T-helper 17 cell (primary cell): ENCODE data around the gene PYROXD2. TPM values are rescaled to one million over a fixed set of nuclear protein-coding genes. Genes with fewer than 3 reads are reported as not detected.

Source experiments
- ATAC-seq: fragments of 150-1000 bp; cut with Tn5 transposase; 2 replicates; pipeline ENCODE4 v1.10.0; 2021; ENCODE audit warnings: mild to moderate bottlenecking, moderate library complexity
- DNase-seq, 3 donors: peaks; one replicate each; pipeline versions ENCODE4 v3.0.0 to v3.0.0-alpha.2; 2020 to 2021
- H3K9me3 ChIP-seq: one replicate; pipeline ENCODE4 v1.7.0; 2013; ENCODE audit warnings: low read length, mild to moderate bottlenecking; ENCODE audit not compliant: control insufficient read depth, poor library complexity, severe bottlenecking
- H3K27ac Mint-ChIP-seq: one replicate; pipeline ENCODE4 v1.8.0; 2022; ENCODE audit warnings: mild to moderate bottlenecking, moderate library complexity, mixed read lengths
- H3K27me3 Mint-ChIP-seq: one replicate; pipeline ENCODE4 v1.8.0; 2022; ENCODE audit warnings: mixed read lengths
- H3K36me3 Mint-ChIP-seq: one replicate; pipeline ENCODE4 v1.8.0; 2022; ENCODE audit warnings: low read depth, mixed read lengths
- H3K4me1 Mint-ChIP-seq: one replicate; pipeline ENCODE4 v1.8.0; 2022; ENCODE audit warnings: mild to moderate bottlenecking, mixed read lengths
- H3K4me3 Mint-ChIP-seq: one replicate; pipeline ENCODE4 v1.8.0; 2022; ENCODE audit warnings: mild to moderate bottlenecking, moderate library complexity, mixed read lengths
- total RNA-seq, 4 donors: library from RNA in 2 of 4; stranded (reverse) in 2 of 4; gene quantifications; one replicate each; pipeline ENCODE4 v1.2.3 and lab custom pipeline; 2022 to 2026

The PYROXD2 gene
- total RNA-seq: 10 to 100 TPM; 21.5 to 25.4 TPM
- total RNA-seq (lab: John Stamatoyannopoulos, UW): 5.6 to 6.3 reads per million in 2 donors

DNA sequence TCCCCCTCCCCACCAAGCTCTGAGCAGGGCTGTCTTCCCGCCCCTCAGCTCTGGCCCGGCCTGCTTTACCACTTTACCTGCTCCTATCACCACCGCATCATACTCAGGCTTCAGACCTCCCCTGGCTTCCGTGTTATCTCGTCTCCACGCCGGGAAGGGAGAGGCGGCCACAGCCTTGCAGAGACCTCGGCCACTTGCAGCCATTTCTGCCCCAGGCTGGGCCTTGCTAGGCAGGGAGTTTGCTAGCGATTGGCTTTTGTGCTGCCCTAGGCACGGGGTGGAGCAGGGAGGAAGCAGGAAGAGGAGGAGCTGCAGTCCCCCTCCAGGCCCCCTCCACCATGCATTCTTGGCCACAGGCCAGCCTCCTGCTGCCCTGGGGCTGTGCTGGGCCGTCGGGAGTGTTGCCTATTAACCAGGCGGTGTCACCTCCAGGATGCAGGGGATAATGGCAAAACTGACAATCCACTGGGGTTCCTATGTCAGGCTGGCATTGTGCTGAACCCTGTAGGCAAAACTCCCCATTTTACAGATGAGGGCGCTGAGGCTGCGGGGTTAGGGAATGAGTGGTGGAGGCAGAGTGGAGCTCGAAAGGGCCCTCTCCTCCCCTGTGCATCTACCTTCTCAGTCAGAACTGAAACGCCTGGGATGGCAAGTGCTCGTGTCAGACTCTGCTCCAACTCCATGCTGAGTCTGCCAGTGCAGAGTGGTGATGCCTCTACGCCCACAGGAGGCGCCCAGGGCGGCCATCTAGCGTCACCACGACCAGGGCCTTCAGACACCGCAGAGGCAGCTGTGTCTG is at the start of gene PYROXD2:
PYROXD2 (minus strand) TSS at position 251 of the 799 bp plus-strand sequence; CDS start at position 204, 47 bp downstream.
- no peaks in the 10 kb centered on the region for H3K9me3 ChIP-seq
- H3K27me3 Mint-ChIP-seq: no peaks in the 10 kb centered on the region
- peak in 2 of 3 donors; percentile 11 to 24 for DNase-seq
- H3K4me1 Mint-ChIP-seq: peaks cover 15% of the 10 kb centered on the region
- peaks cover 5% of the 10 kb centered on the region for H3K36me3 Mint-ChIP-seq
- H3K27ac Mint-ChIP-seq: peak within 1 kb of the TSS; percentile 86
- peak within 1 kb of the TSS; percentile 95 for H3K4me3 Mint-ChIP-seq
- peak; percentile 83 for ATAC-seq

- Mint-ChIP-seq H3K27me3 (peaks cover 36% of the 10 kb centered on the region), H3K36me3 (peaks cover 6% of the 10 kb centered on the region), H3K4me1 (peaks cover 13% of the 10 kb centered on the region), H3K4me3 (no peak overlapping the region), H3K27ac (no peak overlapping the region)
- no peak for DNase-seq
- H3K9me3 ChIP-seq: no peaks in the 10 kb centered on the region
- ATAC-seq: no peak
Measured at GRCh38 chr10:98463976-98464754, 49.2 kb upstream of the PYROXD2 start.

- H3K4me1 Mint-ChIP-seq: peaks cover 10% of the 10 kb centered on the region
- DNase-seq: no peak
- peaks cover 40% of the 10 kb centered on the region for H3K27me3 Mint-ChIP-seq
- no peak overlapping the region for H3K4me3 Mint-ChIP-seq
- no peak for ATAC-seq
- H3K9me3 ChIP-seq: no peaks in the 10 kb centered on the region
- peak overlapping the region; percentile 32 for H3K27ac Mint-ChIP-seq
- H3K36me3 Mint-ChIP-seq: peaks cover 9% of the 10 kb centered on the region
Measured at GRCh38 chr10:98463016-98463415, 48.0 kb upstream of the PYROXD2 start.

DNA sequence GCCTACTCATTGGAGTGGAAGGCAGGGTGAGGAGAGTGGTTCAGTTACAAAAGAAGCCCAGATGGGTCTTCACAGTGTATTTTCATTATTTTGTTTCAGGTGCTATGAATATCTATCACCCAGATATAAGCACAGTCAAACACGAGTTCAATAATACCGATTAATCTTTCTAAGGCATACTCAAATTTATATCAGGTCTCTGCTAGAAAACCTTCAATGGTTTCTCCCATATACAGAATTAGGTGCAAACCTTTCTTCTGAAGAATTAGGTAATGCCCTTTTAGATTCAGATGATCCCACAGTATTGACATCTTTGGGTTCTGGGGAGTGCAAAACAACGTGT is 46.5 kb upstream of the PYROXD2 start:
- no peak overlapping the region for H3K4me3 Mint-ChIP-seq
- H3K36me3 Mint-ChIP-seq: peaks cover 10% of the 10 kb centered on the region
- H3K27me3 Mint-ChIP-seq: peaks cover 54% of the 10 kb centered on the region
- ATAC-seq (no peak), DNase-seq (no peak)
- H3K4me1 Mint-ChIP-seq: peaks cover 4% of the 10 kb centered on the region
- H3K9me3 ChIP-seq: no peaks in the 10 kb centered on the region
- no peak overlapping the region for H3K27ac Mint-ChIP-seq

DNA sequence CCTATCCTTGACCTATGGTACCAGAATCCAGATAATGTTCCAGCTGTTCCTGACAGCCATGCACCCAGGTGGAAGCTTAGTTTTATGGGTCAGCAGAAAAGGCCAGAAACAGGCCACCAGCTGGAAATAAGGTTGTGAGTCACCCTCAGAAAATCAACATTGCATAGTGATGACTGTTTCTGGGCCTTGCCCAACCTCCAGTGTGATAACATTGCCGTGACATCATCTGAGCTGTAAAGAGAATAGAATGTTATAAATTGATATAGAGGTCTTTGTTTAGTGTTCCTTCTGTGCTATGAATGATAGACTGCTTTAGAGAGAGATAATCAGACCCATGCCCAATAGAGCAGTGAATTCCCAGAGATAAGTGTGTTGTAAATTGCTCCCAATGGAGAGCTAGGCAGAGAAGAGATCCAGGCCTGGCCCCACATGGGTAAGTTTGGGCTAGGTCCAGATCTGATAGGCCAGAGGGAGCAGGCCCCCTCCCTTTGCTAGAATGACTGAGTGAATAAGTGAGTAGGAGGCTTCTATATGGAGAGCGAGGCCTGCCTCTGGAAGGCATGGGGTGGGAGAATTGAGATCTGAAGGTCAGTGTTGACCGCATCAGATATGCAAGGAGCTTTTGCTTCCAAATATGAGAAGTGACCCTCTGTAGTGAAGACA is 46.0 kb upstream of the PYROXD2 start:
- ATAC-seq (no peak), DNase-seq (no peak)
- Mint-ChIP-seq H3K27ac (no peak overlapping the region), H3K4me3 (no peak overlapping the region), H3K4me1 (peaks cover 4% of the 10 kb centered on the region), H3K36me3 (peaks cover 10% of the 10 kb centered on the region), H3K27me3 (peaks cover 59% of the 10 kb centered on the region)
- no peaks in the 10 kb centered on the region for H3K9me3 ChIP-seq

DNA sequence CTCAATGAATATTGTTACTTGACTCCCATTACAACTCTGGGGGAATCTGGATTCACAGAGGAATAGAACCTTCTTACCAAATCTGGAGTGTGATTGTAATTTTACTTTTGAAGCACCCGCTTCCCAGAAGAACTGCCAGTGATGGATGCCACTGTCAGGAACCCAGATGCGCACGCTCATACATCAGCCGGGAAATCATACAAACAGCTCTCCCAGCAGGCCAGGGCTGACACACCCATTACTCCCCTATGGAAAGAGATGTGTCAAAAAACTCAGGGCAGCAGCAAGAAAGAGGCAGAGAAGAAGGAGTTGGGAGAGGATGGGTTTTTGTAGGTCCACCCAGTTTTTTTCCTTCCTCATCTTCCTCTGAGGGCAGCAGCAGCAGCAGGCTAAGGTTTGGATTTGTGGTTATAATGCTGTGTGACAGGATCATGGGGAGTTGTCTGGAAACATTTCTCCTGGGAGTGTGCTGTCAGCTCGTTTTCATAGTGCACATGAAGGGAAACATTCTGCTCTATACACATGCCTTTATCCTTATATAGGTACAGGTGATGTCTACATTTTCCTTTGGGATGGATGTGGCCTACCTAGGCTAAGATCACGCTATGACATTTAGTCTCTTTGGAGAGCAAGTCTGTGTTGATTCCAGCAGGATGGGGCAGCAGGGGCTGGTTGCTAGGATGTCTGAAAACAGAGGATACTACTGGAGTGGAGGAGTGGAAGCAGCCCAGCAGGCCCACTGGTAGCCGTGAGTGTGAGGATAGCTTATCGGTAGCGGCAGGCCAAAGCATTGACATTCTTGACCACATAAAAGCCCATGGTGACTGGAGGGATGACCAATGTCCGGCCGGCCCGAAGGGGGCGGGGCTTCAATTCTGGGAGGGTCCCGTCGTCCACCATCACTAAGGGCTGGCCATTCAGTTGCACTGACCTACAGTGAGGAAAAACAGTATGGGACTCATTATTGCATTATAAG is 44.1 kb upstream of the PYROXD2 start:
- ATAC-seq: no peak
- DNase-seq: no peak
- Mint-ChIP-seq H3K4me3 (no peak overlapping the region), H3K36me3 (peaks cover 10% of the 10 kb centered on the region), H3K27ac (no peak overlapping the region), H3K4me1 (peaks cover 4% of the 10 kb centered on the region), H3K27me3 (peaks cover 57% of the 10 kb centered on the region)
- no peaks in the 10 kb centered on the region for H3K9me3 ChIP-seq

DNA sequence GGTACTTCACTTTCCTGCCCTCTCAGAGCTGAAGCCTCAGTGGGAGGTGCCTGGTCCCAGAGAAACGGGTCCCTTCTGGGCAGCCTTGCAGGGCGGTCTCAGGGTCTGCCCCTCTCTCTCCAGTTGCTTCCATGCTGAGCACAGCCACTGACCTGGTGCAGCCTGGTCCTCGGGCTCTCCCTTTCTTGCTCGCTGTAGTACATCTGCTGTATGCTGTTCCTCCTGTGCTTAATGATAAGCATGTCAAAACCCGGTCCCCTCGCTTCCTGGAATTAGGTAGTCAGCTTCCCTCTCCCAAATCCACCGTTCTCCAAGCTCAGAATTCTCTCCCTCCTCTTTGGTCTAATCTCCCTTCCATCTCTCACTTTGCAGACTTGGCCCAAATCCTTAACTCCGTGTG is 42.7 kb upstream of the PYROXD2 start:
- H3K27me3 Mint-ChIP-seq: peaks cover 58% of the 10 kb centered on the region
- no peak overlapping the region for H3K4me3 Mint-ChIP-seq
- no peak overlapping the region for H3K27ac Mint-ChIP-seq
- H3K4me1 Mint-ChIP-seq: peaks cover 4% of the 10 kb centered on the region
- DNase-seq: no peak
- ATAC-seq: no peak
- no peaks in the 10 kb centered on the region for H3K9me3 ChIP-seq
- H3K36me3 Mint-ChIP-seq: peaks cover 7% of the 10 kb centered on the region

DNA sequence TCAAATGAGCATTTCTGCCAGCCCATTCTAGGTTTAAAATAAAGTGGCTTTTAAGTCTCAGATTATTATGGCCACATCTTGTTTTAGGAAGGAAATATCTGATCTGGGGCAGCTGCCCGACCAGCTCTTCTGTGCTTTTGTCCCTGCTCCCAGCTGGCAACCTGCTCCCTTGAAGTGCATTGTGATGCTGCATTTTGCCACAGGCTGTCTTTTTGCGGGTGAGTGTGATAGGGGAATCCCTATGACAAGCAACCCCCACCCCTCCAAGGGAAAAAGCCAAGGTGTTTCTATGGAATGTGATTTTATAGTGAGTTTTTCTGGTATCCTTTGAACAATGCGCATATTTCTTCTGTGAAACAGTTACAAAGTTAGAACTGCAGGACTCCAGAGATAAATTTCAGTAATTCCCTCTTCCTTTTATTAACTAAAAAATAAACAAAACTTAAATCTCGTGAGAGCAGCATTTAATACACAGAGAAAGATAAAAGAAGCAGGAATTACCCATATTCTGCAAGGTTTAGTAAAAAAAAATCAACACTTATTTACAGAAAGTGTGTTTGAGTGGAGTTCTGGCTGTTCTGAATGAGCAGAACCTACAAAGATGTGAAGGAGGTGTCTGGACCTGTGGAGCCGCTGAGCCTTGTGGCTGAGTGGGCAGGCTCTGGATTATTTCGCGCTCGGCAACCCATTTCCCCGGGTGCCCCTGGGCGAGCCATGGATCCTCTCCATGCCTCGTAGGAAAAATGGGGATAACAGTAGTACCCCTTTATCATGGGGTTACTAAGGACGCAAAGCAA is 41.9 kb upstream of the PYROXD2 start:
- Mint-ChIP-seq H3K4me3 (no peak overlapping the region), H3K36me3 (peaks cover 10% of the 10 kb centered on the region), H3K27ac (no peak overlapping the region), H3K4me1 (peaks cover 4% of the 10 kb centered on the region), H3K27me3 (peaks cover 63% of the 10 kb centered on the region)
- no peak for DNase-seq
- H3K9me3 ChIP-seq: no peaks in the 10 kb centered on the region
- no peak for ATAC-seq

DNA sequence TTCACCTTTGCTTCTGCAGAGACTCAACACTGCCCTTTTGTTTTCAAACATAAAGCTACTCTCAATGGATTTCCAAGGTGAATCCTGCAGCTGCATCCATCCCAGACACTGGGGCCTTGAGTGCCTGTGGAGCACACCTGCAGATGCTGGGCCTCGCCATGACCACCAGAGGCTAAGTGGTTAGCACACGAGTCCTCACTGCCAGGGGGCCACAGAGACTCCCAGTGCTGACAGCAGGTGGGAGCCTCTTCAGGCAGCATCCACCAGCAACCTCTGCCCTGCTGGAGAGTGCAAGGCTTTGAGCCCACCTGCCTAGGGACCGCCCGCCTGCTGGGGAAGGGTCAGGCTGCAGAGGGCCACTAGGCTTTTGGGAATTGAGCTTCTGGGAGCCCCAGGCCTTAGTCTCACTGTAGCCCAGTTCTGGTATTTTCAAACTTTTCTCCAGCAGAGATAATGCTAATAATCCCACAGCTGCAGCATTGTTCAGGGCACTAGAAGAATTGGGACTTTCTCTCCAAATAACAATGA is 41.1 kb upstream of the PYROXD2 start:
- H3K27me3 Mint-ChIP-seq: peaks cover 64% of the 10 kb centered on the region
- H3K27ac Mint-ChIP-seq: no peak overlapping the region
- ATAC-seq (no peak), DNase-seq (no peak)
- H3K36me3 Mint-ChIP-seq: peaks cover 11% of the 10 kb centered on the region
- peaks cover 4% of the 10 kb centered on the region for H3K4me1 Mint-ChIP-seq
- H3K4me3 Mint-ChIP-seq: no peak overlapping the region
- H3K9me3 ChIP-seq: no peaks in the 10 kb centered on the region

- H3K9me3 ChIP-seq: no peaks in the 10 kb centered on the region
- Mint-ChIP-seq H3K27ac (no peak overlapping the region), H3K36me3 (peaks cover 14% of the 10 kb centered on the region), H3K4me3 (no peak overlapping the region), H3K27me3 (peaks cover 53% of the 10 kb centered on the region), H3K4me1 (peaks cover 4% of the 10 kb centered on the region)
- ATAC-seq (no peak), DNase-seq (no peak)
Measured at GRCh38 chr10:98453729-98454128, 38.7 kb upstream of the PYROXD2 start.

- Mint-ChIP-seq H3K36me3 (peaks cover 9% of the 10 kb centered on the region), H3K4me1 (peaks cover 4% of the 10 kb centered on the region), H3K27ac (no peak overlapping the region), H3K4me3 (no peak overlapping the region), H3K27me3 (peaks cover 23% of the 10 kb centered on the region)
- DNase-seq (no peak), ATAC-seq (no peak)
- H3K9me3 ChIP-seq: no peaks in the 10 kb centered on the region
Measured at GRCh38 chr10:98450618-98451017, 35.6 kb upstream of the PYROXD2 start.

DNA sequence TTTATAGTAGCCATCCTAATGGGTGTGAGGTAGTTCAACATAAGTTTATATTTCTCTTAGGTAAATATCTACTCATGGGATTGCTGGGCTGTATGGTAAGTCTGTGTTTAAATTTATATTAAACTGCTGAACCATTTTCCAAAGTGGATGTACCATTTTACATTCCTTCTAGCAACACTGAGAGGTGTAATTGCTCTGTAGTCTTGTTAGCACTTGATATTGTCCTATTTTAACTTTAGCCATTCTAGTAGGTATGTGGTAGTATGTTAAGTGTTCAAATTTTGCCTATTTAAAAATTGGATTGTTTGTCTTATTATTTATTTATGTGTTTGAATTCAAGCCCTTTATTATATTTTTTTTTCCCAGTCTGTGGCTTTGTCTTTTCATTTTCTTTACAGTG is 34.3 kb upstream of the PYROXD2 start:
- no peak overlapping the region for H3K27ac Mint-ChIP-seq
- no peak for DNase-seq

More for the DNA sequence above, 34.3 kb upstream of the PYROXD2 start:
- Mint-ChIP-seq H3K4me3 (no peak overlapping the region), H3K4me1 (peaks cover 13% of the 10 kb centered on the region), H3K27me3 (peaks cover 22% of the 10 kb centered on the region), H3K36me3 (peaks cover 14% of the 10 kb centered on the region)
- no peak for ATAC-seq
- no peaks in the 10 kb centered on the region for H3K9me3 ChIP-seq
